T follicular helper cell (primary cell): ENCODE results near the gene ERO1B.
"Not testable (repeated sequence)": the region's sequence is repeated elsewhere in the genome, so short reads cannot be mapped to it uniquely, and the experiment has no call there.

ENCODE experiments used
- DNase-seq: peaks from one replicate; pipeline ENCODE4 v3.0.0-alpha.2; 2020; ENCODE audit warnings: low read depth

ERO1B gene

DNA sequence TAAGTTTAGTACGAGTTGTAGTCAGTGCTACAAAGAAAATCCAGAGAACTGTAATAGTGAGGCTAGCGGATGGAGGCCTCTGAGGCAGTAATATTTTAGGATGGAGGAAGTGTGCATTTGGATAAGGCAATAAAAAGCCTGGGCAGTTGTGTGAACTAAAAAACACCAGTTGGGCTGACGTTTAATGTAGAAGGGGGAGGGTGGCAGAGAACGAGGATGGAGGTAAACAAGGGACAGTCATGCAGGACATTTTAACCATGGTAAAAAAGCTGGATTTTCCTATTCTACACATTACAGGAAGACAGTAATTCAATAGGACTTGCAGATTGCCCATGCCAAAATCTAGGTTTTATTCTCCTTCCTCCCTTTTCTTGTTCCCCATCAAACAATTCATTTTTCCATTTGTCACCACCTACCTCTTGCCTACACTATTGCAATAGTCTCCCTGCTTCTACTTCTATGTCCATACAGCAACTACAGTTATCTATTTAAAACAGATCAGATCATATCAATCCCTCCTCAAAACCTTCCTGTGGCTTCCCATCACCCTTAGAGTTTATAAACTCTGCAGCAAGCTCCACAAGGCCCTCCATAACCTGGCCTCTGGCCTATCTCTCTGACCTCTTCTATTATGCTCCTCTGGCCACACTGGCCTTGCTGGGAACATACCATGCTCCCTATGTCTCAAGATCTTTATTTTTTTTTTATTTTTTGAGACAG, 27.7 kb downstream of the ERO1B start:
- no peak for DNase-seq

DNA sequence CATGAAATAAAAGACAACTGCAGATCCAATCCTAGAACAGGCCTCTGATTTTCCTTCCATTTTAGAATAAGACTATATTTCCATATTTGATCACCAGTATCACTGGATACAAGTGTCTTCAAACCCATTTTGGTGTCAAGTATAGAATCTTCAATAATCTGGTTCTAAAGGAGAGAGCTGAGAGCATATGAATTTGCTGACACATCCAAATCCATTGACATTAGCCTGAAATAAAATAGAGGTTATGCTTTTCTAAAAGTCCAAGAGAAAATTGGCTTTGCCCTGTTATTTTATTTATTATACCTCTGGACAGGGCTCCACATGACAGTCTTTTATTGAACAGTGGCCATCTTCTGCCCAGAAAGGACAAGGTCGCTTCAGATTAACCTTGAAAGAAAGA, 28.6 kb downstream of the ERO1B start:
- no peak for DNase-seq

DNA sequence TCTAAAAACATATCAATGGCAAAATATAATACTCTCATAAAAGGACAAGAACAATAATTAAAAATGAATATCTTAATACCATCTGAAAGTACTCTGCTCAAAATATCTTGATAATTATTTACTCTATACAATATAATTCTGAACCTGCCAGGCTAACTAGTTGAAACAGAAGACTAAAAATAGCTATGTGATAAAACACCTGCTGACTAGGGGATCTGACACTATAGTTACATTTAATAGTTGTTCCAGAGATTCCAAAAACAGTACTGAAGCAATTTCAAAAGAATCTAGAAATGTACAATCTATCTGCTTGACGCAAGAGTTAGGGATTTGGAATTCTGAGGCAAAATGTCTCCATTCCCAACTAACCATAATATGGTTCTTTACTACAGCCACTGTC, 30.2 kb downstream of the ERO1B start:
- DNase-seq = no peak

DNA sequence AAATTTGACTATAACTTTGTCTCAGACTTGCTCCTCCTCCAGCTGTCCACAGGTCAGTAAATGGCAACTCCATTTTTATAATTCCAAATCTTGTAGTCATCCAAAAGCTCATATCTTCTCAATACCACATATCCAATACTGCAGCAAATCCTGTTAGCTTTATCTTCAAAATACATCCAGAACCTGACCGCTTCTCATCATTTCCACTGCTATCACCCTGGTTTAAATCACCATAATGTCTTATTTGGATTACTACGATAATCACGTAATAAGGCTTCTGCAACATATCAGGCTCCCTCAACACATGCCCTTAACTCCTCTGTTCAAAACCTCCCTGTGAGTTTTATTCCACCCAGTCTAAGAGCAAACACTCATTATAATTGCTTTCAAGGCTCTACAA, 34.5 kb downstream of the ERO1B start:
- no peak for DNase-seq

DNA sequence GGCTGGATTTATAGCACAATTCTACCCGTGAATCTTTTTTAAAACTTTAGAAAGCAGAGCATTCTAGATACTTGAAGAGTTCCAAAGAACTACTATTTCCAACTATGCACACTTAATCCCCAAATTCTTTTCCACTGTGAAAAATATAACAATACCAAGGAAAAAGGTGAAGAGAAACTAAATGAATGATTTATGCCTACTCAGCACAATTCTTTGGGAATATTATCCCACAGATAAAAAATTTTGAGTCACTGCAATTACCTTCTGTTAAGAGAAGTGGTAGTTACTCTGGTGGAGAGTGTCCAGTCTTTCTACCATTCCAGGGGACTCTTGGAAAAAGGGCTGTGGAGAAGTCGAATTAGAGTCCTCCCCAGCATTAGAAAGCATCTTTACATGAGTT, 39.2 kb downstream of the ERO1B start:
- DNase-seq = no peak

DNA sequence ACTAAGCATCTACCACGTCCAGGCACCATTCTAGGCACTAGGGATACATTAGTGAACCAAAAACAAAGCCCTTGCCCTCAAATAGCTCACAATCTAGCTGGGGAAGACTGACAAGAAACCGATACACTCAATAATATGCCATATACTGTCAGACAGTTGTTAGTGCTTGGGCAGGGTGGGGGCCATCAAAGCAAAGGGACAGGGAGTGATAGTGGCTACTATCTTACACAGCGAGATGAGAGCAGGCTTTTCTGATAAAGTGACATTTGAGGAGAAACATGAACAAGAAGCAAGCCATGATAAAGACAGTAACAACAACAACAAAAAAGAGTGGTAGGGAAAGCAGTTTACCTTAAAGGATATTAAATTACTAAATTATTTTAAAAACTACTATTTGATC, 41.1 kb downstream of the ERO1B start:
- DNase-seq = no peak

DNA sequence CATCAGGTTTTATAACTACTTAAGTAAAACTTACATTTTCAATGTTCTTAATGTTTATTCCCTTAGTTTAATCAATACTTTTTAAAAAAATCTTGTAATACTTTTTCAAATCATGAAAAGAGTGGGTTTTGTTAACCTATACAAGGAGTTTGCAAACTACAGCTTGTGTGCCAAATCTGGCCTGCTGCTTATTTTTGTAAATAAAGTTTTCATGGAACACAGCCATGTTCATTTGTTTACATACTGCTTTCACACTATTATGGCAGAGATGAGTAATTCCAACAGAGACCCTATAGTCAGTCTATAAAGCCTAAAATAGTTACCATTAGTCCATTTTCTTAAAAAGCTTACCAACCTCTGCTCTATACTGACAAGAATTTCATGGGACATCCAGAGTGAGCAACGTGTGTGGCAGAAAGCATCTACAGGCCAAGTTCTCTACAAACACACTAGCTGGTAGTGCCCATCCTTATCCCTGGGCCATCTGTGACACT, 42.6 kb downstream of the ERO1B start:
- DNase-seq = no peak

DNA sequence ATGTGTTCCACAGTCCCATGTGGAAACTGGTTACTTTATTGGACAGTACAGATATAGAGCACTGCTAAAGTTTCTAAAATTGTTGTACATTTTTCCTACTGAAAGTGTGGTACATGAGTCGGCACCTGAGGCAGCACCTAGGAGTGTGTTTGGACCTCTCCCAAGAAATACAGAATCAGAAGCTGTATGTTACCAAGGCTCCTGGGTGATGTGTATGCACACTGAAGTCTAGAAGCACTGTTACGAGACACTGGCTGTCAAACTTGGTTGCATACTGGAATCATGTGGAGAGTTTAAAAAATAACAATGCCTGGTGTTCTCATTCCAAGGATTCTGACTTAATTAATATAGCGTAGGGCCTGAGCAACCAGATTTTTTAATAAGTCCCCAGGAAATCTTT, 46.6 kb downstream of the ERO1B start:
- DNase-seq = no peak

DNA sequence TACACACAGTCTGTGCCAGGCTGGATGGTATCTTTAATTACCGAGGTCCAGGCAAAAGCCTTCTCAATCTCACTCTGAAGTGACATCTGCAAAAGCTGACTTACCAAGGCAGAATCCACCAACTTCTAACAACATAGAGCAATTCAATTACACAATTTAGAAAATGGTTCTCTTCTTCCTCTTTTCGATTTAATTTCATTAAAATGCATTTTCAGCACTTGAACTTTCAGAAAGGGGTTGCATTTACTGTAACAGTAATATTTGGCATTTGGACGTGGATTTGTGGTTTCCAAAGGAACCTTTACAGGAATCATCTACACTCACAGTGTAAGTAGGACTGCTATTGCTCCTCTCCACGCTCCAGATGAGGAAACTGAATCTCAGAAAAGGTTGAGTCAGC, 53.3 kb downstream of the ERO1B start:
- no peak for DNase-seq

DNA sequence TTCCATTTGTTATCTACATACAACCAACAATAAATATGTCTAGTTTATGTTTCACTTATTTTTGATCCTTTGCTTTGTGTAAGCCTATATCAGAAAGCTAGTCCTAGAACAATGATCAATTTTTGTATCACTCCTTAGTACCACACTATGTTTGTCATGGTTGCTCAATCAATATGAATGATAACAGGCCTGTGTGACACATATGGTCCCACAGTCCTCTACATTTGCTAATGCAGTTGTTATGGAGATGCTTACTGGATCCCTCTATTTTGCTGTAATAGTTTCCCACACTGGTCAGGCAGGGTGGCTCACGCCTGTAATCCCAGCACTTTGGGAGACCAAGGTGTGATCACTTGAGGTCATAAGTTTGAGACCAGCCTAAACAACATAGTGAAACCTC, 59.1 kb downstream of the ERO1B start:
- DNase-seq = no peak

DNA sequence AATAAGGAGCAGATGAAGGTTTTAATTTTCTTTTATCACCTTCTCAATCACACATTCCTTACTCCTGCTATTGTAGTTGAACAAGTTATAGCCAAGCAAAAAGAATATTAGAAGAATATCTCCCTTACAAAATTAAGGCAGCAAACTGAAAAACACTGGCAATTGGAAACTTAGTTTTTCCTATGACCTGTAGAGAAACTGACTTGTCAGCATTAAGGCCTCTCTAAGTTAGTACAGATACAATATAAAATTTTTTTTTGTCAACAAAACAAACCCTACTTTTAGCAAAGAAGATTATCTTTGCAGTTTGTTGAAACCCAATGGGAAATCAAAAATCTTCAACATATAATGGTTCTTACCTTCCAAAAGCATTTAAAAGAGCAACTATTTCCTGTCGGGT, 61.3 kb downstream of the ERO1B start:
- DNase-seq = no peak

DNA sequence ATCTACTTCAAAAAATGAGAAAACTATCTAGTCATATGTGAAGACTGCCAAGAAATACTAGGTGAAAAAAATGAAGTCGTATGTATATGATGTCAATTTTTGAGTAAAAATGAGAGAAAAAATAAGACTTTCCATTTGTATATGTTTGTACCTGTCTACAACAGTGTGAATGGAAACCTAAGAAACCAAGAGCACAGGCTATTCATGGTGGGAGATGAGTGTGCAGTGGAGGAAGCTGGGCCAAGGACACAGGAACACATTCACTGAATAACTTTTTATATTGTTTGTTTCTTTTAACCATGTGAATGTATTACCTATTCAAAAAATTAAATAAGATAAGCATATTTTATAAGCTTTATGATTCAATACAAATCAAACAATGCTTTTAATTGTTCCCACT, 67.0 kb downstream of the ERO1B start:
- no peak for DNase-seq

DNA sequence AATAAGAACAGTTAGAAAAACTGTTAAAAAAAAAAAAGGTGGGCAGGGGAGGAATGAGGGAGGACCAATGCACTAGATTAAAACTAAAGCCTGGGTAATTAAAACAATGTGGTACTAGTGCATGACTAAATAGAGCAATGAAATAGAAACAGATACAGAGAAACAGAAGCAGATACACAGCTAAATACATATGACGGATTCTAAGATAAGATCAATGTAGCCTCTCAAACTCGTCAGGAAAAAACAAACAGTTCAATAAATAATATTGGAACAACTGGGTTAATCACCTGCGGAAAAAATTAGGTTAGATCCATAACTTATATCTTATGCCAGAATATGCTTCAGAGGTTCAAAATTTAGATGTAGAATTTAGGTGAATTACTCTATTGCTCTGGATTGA, 68.2 kb downstream of the ERO1B start:
- no peak for DNase-seq

DNA sequence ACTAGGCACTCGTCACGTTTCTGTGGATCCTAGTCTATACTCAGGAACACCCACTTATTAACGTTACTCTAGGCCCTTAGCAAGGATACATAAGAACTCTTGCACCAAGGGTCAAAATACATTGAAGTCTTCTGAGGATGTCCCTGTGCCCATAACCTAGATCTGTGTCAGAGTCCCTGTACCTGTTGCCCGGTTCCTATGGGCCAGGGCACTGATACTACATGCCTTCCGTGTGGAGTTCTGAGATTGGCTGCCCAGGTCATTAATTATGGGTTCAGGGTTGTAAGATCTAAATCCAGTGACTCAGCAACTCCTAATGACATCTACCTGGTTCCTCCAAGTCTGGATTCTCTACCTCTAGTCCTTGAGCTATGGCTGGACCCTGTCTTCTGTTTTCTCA, 69.9 kb downstream of the ERO1B start:
- no peak for DNase-seq

DNA sequence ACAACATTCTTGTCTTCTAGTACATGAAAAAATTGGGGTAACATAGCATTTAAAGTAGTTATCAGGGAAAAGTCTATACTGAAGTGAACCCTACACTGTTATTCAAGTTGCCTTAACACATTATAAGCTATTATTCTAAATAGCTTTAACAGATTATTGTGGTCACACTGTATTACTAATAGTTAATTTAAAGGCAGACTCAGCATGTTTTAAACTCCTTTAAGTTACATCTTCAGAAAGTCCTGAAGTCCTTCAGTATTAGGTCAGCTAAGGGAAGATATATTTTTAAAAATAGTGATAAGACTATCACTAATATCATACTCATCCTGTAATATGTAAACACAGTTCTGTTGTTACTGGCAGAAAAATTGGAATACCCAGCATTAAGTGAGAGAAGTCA, 72.0 kb downstream of the ERO1B start:
- no peak for DNase-seq

DNA sequence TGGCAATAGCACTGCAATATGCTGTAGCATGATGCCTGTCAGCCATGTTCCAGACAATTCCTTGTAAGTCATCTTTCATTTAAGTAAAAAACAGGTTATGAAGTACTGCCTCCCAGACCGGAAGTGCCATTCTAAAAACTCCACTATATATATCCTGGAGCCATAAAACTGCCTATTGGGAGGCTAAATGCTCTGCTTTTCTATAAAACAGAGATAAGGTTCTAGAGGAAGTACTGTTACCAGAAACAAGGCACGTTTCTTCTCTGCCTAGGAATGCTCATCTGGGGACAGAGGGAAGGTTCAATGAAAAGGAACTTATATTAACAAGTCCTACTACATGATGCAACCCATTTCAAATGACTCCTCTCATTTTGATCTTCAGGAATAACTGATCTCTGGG, 72.6 kb downstream of the ERO1B start:
- no peak for DNase-seq

DNA sequence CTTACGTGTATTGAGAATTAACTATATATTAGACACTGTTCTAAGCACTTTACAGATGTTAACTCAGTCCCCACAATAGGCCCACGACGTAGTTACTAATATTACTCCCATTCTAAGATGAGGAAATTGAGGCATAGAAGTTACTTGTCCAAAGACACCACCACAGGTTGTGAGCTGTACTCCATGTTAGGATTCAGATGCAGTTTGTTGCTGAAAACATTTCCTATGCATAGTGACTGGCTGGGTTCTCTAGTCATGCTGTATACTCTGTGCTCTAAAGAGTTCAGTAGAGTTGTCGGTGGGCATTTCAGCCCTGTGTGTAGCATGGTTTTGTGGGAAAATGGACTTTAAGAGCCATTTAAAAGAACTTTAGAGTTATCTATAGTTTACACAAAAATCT, 74.2 kb downstream of the ERO1B start:
- no peak for DNase-seq

DNA sequence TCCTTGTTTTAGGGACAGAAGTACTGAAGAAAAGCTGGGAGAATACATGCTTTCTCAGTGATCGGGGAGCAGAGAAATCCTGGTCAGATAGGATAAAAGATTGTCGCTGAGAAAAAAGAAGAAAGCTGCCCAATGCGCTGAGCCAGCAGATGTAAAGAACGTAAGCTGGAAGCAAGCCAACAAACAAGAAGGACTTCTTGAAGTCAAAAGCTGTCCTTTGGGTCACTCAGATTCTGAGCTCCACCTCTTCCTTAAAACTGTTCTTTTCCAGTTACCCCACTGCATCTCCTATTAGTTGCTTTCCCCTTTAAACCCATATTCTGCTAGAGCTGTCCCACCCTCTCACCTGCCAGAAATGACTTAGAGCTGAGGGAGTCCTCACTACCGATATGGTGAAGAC, 74.6 kb downstream of the ERO1B start:
- DNase-seq = no peak

DNA sequence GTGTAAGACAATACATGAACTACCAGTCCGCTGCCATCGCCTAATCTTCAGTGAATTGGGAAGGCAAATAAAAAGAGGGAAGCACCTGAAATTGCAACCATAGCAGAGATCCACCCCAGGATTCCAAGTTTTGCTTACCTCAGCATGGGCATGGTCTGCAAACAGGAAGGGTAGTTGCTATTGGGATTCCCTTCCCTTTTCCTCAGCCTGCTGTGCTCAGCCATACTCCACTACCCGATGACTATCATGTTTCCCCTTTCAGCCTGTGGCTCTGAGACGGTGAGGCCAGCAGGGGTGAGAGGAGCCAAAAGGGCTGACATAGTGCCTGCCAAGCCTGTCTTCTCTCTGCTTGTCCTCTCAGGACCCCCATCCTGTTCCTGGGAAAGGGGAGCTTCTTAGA, 75.2 kb downstream of the ERO1B start:
- no peak for DNase-seq

DNA sequence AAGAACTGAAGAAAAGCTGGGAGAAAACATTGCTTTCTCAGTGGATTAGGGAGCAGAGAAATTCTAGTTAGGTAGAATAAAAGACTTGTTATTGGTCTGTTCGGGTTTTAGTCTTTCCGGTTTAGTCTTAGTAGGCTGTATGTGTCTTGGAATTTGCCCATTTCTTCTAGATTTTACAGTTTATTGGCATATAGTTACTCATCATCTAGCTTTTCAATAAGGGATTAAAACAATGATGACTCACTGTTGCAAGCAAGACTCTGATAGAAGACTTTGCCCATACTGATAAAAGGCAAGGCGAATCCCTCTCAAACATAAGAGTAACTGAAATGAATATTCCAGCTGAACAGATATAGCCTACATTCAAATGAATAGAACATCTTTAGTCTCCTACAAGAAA, 77.1 kb downstream of the ERO1B start:
- DNase-seq = no peak

DNA sequence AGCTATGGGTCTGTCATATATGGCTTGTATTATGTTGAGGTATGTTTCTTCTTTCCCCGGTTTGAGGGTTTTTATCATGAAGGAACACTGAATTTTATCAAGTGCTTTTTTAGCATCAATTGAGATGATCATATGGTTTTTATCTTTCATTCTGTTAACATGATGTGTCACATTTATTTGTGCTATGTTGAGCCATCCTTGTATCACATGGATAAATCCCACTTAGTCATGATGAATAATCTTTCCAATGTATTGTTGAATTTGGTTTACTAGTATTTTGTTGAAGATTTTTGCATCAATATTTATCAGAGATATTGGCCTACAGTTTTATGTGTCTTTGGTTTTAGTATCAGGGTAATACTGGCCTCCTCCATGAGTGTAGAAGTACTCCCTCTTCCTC, 77.7 kb downstream of the ERO1B start:
- DNase-seq = no peak

DNA sequence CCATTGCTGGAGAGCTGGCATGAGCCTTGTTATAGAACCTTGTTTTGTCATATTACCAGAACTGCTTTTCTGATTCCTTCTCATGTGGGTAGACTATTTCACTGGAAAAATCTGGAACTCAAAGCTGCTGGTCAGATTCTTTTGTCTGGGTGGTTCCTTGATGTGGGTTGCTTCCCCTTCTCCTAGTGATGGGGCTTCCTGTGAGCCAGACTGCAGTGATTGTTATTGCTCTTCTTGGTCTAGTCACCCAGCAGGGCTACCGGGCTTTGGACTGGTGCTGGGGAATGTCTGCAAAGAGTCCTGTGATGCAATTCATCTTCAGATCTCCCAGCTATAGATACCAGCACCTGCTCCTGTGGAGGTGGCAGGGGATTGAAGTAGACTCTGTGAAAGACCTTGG, 80.0 kb downstream of the ERO1B start:
- DNase-seq = no peak

DNA sequence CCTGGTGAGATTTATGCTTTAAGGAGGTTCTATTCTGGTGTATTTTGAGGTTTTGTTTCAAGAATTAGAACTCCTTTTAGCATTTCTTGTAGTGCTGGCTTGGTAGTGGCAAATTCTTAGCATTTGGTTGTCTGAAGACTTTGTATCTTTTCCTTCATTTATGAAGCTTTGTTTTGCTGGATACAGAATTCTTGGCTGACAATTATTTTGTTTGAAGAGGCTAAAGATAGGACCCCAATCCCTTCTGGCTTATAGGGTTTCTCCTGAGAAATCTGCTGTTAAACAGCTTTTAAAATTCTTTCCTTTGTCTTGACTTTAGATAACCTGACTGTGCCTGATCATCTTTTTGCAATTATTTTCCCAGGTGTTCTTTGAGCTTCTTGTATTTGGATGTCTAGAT, 80.8 kb downstream of the ERO1B start:
- no peak for DNase-seq

DNA sequence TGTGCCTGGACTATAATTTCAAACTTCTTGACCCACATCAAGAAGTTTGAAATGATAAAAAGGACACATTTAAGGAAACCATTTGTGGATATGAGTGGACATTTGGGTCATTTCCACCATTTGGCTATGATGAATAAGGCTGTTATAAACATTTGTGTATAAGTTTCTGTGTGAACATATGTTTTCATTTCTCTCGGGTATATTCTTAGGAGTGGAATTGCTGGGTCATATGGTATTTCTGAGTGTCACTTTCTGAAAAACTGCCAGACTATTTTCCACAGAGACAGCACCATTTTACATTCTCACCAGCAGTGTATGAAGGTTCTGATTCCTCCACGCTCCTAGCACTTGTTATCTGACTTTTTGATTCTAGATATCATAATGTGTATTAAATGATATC, 88.6 kb downstream of the ERO1B start:
- no peak for DNase-seq

DNA sequence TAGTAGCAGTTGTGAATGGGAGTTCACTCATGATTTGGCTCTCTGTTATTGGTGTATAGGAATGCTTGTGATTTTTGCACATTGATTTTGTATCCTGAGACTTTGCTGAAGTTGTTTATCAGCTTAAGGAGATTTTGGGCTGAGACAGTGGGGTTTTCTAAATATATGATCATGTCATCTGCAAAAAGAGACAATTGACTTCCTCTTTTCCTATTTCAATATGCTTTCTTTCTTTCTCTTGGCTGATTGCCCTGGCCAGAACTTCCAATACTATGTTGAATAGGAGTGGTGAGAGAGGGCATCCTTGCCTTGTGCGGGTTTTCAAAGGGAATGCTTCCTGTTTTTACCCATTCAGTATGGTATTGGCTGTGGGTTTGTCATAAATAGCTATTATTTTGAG, 93.7 kb downstream of the ERO1B start:
- DNase-seq = not testable (repeated sequence)
